ENCODE measurements around the gene CLEC16A.

CLEC16A gene

GRCh38 chr16:11128211-11129141 is 184.1 kb downstream of the CLEC16A start:
- DNase-seq = no peak

GRCh38 chr16:11129378-11129781 is 185.0 kb downstream of the CLEC16A start:
- DNase-seq = no peak

GRCh38 chr16:11130978-11131665 is 186.8 kb downstream of the CLEC16A start:
- no peak for DNase-seq

- no peak for DNase-seq
These were observed 187.3 kb downstream of the CLEC16A start for GRCh38 chr16:11131706-11132105.

GRCh38 chr16:11133344-11133943 is 189.1 kb downstream of the CLEC16A start:
- no peak for DNase-seq

GRCh38 chr16:11134722-11135463 is 190.5 kb downstream of the CLEC16A start:
- DNase-seq = no peak

- DNase-seq = no peak
These were observed 191.2 kb downstream of the CLEC16A start for GRCh38 chr16:11135464-11135973.

- no peak for DNase-seq
These were observed 192.2 kb downstream of the CLEC16A start for GRCh38 chr16:11136600-11136999.

GRCh38 chr16:11138022-11138768 is 193.8 kb downstream of the CLEC16A start:
- no peak for DNase-seq

GRCh38 chr16:11138769-11139325 is 194.5 kb downstream of the CLEC16A start:
- DNase-seq = no peak

GRCh38 chr16:11139326-11140097 is 195.1 kb downstream of the CLEC16A start:
- DNase-seq = no peak

- DNase-seq = no peak
These were observed 195.7 kb downstream of the CLEC16A start for GRCh38 chr16:11140098-11140375.

GRCh38 chr16:11140466-11140865 is 196.1 kb downstream of the CLEC16A start:
- no peak for DNase-seq

- no peak for DNase-seq
These were observed 196.5 kb downstream of the CLEC16A start for GRCh38 chr16:11140867-11141266.

GRCh38 chr16:11141409-11142260 is 197.3 kb downstream of the CLEC16A start:
- no peak for DNase-seq

- DNase-seq = no peak
These were observed 197.9 kb downstream of the CLEC16A start for GRCh38 chr16:11142261-11142630.

- DNase-seq = no peak
These were observed 198.6 kb downstream of the CLEC16A start for GRCh38 chr16:11142951-11143350.

GRCh38 chr16:11143372-11144035 is 199.1 kb downstream of the CLEC16A start:
- DNase-seq = no peak

- no peak for DNase-seq
These were observed 199.8 kb downstream of the CLEC16A start for GRCh38 chr16:11144122-11144521.

Data from activated CD4-positive, CD25-positive, alpha-beta regulatory T cell (primary cell).